DMS153 treated with DMSO at 0.1 percent for 48 hours (cell line): ENCODE data around the gene NDUFB10.
A peak's percentile ranks its signal among the peaks of the same experiment; 100 is the strongest.

Experiments used
- DNase-seq: peaks from one replicate; lab custom pipeline; 2025; ENCODE audit not compliant: unreplicated experiment; lab: John Stamatoyannopoulos, UW

NDUFB10 gene

DNA sequence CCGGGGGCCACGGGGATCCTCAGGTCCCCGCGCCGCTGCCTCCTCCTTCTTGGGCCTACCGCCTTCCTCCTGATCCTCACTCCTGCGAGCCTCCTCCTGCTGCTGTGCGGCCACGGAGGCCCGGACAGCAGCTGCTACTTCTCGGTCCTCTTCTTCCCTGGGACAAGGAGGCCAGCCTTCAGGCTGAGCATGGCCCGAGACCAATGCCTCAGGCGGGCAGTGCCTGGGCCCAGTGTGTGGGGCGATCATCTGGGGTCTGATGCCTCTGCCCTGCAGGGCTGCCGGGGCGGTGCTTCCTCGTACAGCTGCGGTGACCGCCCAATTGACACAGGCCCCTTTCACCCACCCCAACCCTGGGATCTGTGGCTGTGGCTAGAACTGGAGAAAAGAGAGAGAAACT, 41.7 kb downstream of the NDUFB10 start:
- no peak for DNase-seq

DNA sequence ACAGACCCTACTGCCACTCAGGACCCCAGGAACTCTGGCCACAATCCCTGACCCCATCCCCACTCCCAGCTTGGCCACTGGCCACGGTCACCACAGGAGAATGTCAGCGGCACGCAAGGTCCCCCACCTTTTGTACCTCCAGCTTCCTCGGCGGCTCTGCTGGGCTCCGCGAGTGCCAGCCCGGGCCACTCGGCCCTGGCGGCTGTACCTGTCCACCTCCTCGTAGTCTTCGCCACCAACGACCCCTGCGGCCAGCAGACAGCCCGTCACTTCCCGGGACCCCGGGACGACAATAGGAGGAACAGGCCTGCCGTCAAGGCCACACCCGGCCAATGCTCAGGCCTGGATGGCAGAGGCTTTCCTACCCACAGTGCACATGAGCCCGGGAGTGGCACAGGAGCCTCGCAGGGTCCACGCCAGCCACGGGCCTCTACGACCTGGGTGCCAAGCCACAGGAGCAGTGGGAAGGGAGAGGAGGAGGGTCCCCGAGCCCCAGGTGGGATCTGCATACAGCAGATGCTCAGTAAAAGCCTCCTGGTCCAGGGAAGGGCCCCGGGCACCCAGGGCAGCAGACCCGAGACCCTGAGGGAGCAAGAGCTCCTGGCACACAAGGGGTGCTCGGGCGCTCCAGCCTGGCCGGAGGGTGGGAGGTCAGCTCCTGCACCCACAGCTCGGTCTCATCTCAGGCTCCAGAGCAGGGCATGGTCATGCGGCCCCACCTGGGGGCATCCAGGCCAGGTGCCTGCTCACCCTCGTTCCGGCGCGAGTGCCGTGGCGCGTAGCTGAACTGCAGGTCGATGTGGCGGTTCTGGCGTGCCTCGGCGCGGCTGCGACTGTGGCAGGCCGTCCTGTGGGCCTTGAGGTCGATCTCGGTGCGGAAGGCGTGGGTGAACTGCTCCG, 42.4 kb downstream of the NDUFB10 start:
- DNase-seq, result no peak

DNA sequence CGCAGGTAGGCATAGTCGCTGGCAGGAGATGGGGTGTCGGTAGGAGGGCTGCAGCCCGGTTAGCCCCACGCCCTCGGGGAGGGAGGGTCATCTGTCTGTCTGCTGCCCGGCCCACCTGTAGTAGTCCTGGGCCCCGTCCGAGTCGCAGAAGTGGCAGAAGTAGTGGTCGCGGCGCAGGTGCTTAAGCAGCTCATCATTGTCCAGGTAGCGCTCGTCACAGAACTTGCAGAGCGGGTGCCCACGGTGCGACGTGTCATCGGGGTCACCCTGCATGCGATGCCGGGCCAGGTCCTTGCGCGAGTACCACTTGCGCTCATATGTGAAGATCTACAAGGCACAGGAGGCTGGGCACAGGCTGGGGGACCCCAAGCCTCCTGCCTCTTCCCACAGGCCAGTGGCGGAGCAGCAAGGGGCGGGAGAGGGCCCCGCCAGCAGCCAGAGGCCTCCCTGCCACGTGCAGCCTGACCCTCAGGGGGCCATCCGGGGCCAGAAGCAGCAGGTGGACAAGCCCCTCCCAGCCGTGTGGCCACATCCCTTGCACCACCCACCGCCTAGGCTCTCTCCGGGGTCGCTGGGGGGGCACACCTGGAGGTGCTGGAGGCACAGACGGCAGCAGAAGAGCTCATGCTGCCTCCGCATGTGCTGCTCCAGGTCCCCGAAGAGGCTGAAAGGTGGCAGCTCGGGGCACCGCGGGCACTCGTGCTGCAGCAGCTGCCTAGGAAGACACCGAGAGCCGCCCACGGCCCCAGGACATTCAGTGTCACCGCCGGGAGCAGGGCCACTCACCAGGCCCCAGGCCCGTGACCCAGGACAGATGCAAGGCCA, 43.3 kb downstream of the NDUFB10 start:
- no peak for DNase-seq

DNA sequence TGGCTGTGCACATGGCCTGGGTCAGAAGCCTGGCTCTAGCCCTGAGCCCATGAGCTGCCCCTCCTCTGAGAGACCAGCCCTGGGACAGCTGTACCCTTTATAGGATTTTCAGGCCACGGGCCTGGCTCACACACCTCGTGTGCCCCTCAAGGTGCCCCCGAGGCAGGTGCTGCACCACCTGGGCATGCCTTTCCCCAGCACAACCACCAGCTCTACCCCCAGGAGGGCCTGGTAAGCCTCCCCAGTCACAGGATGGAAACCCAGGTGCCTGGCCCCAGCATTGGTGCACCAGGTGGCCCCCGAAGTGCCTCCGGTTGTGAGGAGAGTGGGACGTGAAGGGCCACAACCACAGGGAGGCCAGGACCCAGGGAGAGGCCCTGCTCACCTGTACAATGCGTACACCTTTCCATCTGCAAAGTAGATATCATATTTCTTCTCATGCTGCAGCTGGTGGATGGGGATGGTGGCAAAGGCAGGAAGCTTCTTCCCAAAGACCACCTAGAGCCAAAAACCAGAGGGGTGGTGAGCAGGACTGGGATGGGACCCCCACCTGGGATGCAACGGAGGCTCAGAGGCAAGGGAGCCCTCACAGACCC, 44.0 kb downstream of the NDUFB10 start:
- no peak for DNase-seq

DNA sequence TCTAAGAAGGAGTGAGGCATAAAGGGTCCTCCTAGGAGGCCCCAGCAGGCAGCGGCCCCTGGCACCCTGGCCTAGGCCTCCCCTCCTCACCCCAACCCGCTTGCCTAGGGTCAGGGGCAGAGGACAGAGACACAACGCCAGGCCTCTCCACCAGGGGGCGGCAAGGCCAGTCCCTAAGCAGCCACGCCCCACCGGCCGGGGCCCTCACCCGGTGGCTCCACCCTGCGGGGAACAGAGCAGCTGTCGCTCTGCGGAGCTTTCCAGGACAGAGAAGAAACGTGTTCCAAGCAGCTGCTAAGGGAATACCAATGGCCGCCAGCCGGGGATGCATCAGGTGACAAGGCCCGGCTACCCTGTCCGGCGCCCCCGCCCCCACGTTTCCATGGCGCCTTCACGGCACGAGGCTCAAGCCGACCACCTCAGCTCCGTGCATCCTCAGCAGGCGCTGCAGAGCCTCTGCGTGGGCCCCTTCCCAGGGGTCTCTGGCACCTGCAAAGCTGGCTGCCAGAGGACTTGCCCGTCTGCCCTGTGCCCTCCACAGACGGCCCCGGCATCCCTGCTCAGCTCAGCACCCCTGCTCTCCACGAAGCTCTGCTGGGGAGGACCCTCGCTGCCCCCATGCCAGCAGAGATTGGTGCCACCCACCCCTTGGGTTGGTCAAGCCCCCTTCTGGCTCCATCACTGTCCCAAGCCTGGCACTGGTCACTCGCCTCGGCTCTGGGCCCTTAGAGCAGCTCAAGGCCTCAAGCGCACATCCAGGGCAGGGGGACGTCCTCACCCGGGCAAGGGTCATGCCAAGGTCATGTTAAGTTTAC, 44.7 kb downstream of the NDUFB10 start:
- peak; percentile 82 for DNase-seq

DNA sequence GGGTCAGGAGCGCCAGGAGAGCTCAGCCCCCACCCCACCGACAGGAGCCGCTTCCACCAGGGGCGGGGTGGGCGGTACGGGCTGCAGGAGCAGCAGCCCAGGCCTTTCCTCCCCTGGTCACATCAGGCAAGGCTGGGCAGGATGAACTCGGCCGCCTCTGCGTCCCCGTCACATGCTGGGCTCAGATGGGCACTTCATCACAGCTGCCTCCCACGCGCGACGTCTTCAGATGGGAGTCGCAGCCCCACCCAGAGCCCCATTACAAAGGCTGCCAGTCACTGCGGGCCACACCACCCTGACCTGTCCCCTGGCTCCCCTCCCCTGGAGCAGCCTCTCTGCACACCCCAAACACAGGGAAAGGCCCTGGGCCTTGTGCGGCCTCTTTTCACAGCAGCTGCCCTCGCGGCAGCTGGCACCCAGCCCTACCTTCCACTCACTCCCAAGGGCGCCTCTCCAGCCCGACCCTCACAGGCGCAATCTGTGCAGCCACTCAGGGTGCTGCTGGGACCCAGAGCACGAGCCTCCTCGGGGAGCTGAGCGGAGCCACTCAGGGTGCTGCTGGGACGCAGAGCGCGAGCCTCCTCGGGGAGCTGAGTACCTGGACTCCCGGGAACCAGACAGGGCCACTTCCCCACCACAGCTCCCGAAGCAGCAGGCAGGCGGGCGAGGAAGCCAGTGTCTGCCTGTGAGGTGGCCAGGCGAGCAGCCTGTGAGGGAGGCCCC, 45.6 kb downstream of the NDUFB10 start:
- no peak for DNase-seq

DNA sequence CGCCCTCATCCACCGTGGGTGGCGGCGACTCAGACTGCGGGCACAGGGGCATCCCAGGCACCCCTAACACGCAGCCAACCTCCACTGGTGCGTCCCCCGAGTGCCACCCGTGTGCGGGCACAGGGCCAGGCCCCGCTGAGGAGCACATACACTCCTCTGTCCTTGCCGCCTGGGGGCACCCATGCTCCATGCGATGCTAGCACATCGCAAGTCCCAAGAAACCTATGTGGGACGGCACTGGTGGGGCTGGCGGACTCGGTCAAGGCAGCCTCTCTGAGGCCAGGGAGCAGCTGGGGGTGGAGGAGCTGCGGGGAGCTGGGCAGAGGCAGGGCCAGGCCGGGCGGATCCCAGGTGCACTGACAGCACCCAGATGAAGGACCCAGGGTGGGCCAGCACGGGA, 46.3 kb downstream of the NDUFB10 start:
- DNase-seq, result no peak

DNA sequence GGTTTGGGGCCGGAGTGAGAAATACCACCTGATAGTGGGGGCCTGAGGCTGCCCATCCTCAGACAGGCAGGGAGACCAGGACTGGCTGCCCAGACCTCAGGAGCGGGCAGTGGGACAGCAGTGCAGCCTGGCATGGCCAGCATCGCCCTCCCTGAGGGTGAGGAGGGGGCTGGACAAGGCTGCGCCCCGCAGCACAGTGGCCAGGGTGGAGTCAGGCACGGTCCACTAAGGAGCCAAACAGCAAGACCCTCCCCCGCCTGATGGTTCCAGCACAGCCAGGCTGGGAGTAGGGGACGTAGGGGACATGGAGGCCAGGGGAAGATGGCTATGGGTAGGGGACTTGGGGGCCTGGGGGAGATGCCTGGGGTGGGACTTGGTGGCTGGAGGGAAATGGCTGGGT, 47.0 kb downstream of the NDUFB10 start:
- no peak for DNase-seq

DNA sequence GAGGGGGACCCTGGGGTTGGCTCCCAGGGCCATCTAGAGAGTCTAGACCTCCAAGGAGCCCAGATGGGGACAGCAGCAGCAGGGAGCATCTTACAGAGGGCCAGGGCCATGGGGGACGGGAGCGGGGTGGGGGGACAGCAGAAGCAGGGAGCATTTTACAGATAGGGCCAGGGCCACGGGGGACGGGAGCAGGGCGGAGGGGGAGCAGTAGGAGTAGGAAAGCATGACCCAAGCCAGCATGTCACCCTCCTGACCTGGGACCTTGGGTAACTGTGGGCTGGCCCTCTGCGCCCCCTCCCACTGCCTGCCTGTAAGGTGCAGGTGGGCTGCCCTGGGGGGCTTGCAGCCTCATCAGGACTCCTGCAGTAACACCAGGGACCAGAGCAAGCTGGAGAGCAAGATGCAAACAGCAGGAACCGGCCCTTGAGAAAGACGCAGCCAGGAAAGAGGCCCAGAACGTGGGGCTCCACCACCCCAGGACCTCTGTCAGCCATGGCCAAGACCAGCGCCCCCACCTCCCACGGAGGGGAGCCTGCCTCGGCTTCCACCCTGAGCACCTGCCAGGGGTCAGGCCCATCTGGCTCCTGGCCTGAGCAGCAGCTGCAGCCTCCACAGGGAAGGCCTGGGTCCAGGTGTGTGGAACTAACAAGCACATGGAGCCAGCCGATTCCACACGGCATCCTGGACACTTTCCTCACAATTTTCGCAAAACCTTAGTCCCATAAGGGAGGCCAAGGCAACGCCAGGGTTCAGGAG, 47.9 kb downstream of the NDUFB10 start:
- DNase-seq, result no peak

DNA sequence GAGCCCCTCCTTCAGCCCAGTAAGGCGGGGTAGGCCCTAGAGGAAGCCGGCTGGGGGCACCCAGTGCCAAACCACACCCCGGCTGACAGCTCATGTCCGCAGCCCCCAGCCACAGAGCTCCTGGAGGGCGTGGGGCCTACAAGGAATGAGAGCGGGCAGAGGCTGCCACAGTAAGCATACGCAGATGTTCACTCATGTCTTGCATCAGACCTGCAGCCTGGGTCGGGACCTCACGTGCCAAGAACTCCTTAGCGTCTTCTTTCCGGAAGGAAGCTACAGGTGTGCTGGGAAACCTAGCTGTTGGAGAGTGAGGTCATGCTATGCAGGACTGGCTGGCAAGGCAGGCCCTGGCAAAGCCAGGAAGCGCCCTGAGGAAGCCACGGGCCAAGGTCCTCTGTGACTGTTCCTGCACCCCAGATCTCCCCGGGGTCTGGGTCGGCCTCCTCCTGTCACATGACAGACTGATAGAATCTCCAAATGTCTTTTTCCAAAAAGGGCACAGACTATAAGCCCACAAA, 48.7 kb downstream of the NDUFB10 start:
- no peak for DNase-seq

DNA sequence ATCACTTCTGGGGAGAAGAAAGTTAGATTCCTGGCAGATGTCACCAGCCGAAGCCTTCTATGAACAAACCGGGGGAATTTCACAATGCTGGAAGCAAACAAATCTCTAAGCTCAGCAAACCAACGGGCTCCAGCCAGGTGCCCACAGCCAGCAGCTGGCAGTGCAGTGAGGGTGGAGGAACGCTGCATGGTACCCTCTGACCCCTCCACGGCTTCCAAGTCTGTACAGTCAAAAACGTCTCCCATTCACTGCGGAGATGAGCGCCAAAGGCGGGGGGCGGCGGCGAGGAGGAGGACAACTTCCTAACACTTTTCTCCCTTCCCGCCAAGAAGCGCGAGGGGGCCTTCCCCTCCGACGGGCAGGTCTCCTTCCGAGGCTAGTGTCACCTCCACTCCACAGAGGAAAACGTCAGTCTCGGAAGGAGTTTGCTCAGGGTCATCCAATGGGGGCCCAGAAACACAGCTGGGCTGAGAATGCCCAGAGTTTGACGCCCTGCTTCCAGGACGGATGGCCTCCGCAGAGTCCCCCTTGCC, 49.4 kb downstream of the NDUFB10 start:
- DNase-seq, result no peak

DNA sequence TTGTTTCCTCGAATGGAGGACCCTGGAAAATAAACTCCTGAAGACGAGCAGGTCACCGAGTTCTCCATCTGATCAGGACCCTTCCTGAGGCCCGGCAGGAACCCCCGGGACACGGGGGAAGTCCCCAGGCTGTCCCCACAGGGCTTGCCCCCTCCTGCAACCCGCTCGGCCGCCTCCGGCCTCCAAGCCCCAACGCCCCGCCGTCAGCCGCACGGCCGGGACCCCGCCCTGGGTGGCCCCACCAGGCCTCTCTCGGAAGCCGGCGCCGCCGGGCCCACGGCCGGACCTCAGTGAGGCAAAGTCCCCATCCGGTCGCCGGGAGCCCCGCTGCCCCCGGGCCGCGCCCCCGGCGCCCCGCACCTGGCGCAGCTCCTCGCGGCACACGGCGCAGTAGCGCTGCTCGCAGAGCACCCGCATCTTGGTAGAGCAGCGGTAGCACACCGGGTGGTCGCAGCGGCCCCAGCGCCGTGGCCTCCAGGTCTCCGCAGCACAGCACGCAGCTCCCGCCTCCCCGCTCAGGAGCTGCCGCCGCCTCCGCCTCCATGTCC, 49.9 kb downstream of the NDUFB10 start:
- DNase-seq, result no peak

DNA sequence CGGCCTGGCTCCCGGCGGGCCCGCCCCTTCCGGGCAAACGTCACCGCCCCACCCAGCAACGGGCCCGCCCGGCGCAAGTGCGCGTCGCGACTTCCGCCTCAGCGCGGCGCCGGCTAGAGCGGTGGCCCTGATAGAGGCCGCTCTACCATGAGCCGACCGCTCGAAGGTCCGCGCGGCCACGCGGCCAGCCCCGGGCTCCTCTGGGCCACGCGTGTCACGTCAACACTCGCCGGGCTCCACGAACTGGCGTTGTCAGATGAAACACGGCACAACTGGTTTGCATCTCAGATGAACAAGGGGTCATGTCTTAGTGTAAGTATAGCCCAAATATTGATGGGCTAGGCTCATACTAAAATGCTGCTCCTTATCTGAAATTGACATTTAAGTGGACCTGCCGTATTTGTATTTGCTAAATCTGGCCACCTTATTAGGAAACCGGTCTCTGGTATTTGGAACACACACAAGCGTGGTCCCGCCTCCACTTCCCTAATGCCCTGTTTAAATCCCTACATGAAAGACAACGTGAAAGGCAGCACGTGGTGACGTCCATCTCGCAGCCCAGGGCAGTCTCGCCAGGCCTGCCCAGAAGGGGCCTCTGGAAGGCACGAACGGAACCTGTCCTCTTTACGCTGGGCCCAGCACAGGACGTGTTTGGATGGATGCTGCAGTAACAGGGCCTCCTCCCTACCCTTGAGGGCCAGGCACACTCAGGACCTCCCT, 50.6 kb downstream of the NDUFB10 start, which contains the start of gene ZNF598:
Gene ZNF598 (minus strand): TSS at position 31 of the 720 bp plus-strand sequence.
- no peak for DNase-seq
